ENCODE results near the gene NMT2.

GRCh38 chr10:15150563-15150962 lies 17.9 kb downstream of the NMT2 start:
- TF ChIP-seq, protein P1, sequence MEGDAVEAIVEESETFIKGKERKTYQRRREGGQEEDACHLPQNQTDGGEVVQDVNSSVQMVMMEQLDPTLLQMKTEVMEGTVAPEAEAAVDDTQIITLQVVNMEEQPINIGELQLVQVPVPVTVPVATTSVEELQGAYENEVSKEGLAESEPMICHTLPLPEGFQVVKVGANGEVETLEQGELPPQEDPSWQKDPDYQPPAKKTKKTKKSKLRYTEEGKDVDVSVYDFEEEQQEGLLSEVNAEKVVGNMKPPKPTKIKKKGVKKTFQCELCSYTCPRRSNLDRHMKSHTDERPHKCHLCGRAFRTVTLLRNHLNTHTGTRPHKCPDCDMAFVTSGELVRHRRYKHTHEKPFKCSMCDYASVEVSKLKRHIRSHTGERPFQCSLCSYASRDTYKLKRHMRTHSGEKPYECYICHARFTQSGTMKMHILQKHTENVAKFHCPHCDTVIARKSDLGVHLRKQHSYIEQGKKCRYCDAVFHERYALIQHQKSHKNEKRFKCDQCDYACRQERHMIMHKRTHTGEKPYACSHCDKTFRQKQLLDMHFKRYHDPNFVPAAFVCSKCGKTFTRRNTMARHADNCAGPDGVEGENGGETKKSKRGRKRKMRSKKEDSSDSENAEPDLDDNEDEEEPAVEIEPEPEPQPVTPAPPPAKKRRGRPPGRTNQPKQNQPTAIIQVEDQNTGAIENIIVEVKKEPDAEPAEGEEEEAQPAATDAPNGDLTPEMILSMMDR (IDR thresholded peaks at IDR 0.05), result no peak
- TF ChIP-seq RAD21 (conservative IDR thresholded peaks at IDR 0.05 in 1 of 2, IDR thresholded peaks at IDR 0.05 in 1 of 2) (no peak), RNF2 (IDR thresholded peaks at IDR 0.05; ENCODE audit: borderline replicate concordance, low read depth) (no peak), ELK1 (IDR thresholded peaks at IDR 0.05; ENCODE audit: low read depth, low read length) (no peak), EHMT2 (IDR thresholded peaks at IDR 0.05; ENCODE audit: low read depth) (no peak), USF2 (IDR thresholded peaks at IDR 0.05) (no peak), POLR2A (IDR thresholded peaks at IDR 0.05; ENCODE audit: low read length) (no peak), RFX5 (IDR thresholded peaks at IDR 0.05) (no peak)
